ENCODE data around the gene ZNF205. TPM values are rescaled to one million over a fixed set of nuclear protein-coding genes. Genes with fewer than 3 reads are reported as not detected.

The ZNF205 gene
- total RNA-seq, 1 experiment from 2014 or later, result 17.0 TPM

DNA sequence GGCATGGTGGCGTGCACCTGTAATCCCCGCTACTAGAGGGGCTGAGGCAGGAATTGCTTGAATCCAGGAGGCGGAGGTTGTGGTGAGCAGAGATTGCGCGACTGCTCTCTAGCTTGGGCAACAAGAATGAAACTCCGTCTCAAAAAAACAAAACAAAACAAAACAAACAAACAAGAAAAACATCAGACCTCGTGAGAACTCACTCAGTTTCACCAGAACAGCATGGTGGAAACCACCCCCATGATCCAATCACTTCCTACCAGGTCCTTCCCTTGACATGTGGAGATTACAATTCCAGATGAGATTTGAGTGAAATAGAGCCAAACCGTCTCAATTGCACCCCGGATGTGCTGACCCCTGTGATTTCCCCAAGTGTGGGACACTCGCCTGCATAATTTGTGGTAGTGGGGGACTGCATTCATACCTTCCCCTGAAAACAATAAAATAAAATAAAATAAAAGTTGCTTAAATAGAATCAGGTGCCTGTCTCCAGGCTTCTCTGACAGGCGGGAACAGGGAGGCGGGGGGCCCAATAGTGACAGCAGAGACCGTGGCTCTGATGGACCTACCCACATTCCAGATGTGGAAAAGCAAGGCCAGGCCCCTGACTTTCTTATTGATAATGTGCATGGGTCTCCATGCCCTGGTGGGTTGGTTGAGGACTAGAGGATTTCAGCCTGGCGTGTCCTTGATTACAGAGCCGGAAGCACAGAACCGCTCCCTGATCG lies 26.4 kb upstream of the ZNF205 start:
- CTCF ChIA-PET, result no interaction called here
- H3K4me2 ChIP-seq (ENCODE audit: low read length), result no peak overlapping the region

More for the DNA sequence above, 26.4 kb upstream of the ZNF205 start:
- Histone ChIP-seq H3K36me3 (ENCODE audit: control insufficient read depth in 1 of 2, insufficient read depth in 2 of 2, low read length in 2 of 2) (no peaks in the 10 kb centered on the region), H3K9me3 (ENCODE audit: control insufficient read depth in 1 of 2, insufficient read depth in 1 of 2, low read depth in 1 of 2, low read length in 2 of 2) (no peaks in the 10 kb centered on the region), H3K9me2 (ENCODE audit: insufficient read depth) (no peaks in the 10 kb centered on the region), H3K27me3 (ENCODE audit: insufficient read depth, low read length) (no peaks in the 10 kb centered on the region), H3K27ac (ENCODE audit: low read depth, low read length) (no peak overlapping the region), H4K20me1 (ENCODE audit: insufficient read depth) (no peaks in the 10 kb centered on the region), H3K4me1 (ENCODE audit: control insufficient read depth in 1 of 2, insufficient read depth in 2 of 2, low read length in 2 of 2) (no peaks in the 10 kb centered on the region), H3K4me3 (replicated peaks in 1 of 2; ENCODE audit: low read depth in 1 of 2, low read length in 2 of 2) (no peak overlapping the region), H2AFZ (ENCODE audit: low read depth, low read length, poor library complexity, severe bottlenecking) (no peak overlapping the region), H3K79me2 (ENCODE audit: insufficient read depth, low read length) (no peaks in the 10 kb centered on the region), H3K9ac (ENCODE audit: low read length) (no peak overlapping the region)
- DNase-seq (ENCODE audit: low read depth, low spot score), result no peak
- intact Hi-C loops (cut with micrococcal nuclease), result no loop called here
- RAD21 ChIA-PET (ENCODE audit: low non-redundant PET in 1 of 2, low total read pairs in 2 of 2, uncharacterized antibody in 2 of 2, unreplicated experiment in 2 of 2), result no interaction called here
- POLR2A ChIA-PET, result no interaction called here
- no TSS peak for BruUV-seq (replicated peaks)
- TF ChIP-seq, protein P1, sequence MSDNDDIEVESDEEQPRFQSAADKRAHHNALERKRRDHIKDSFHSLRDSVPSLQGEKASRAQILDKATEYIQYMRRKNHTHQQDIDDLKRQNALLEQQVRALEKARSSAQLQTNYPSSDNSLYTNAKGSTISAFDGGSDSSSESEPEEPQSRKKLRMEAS (IDR thresholded peaks at IDR 0.05), result no peak
- TF ChIP-seq EZH2 (IDR thresholded peaks at IDR 0.05) (no peak), POLR2A (IDR thresholded peaks at IDR 0.05; ENCODE audit: borderline replicate concordance, extremely low read depth, insufficient read depth, insufficient read length) (no peak), ZFX (IDR thresholded peaks at IDR 0.05) (no peak), CBX3 (IDR thresholded peaks at IDR 0.05; ENCODE audit: low read depth) (no peak), TCF7L2 (IDR thresholded peaks at IDR 0.05; ENCODE audit: borderline replicate concordance, extremely low read depth, insufficient read depth, insufficient read length) (no peak), FOSL1 (IDR thresholded peaks at IDR 0.05; ENCODE audit: low read depth) (no peak), RAD21 (IDR thresholded peaks at IDR 0.05; ENCODE audit: low read depth) (no peak), SP1 (IDR thresholded peaks at IDR 0.05; ENCODE audit: low read depth) (no peak), ELF1 (IDR thresholded peaks at IDR 0.05; ENCODE audit: borderline replicate concordance, low read depth) (no peak)
- TF ChIP-seq, protein P2, sequence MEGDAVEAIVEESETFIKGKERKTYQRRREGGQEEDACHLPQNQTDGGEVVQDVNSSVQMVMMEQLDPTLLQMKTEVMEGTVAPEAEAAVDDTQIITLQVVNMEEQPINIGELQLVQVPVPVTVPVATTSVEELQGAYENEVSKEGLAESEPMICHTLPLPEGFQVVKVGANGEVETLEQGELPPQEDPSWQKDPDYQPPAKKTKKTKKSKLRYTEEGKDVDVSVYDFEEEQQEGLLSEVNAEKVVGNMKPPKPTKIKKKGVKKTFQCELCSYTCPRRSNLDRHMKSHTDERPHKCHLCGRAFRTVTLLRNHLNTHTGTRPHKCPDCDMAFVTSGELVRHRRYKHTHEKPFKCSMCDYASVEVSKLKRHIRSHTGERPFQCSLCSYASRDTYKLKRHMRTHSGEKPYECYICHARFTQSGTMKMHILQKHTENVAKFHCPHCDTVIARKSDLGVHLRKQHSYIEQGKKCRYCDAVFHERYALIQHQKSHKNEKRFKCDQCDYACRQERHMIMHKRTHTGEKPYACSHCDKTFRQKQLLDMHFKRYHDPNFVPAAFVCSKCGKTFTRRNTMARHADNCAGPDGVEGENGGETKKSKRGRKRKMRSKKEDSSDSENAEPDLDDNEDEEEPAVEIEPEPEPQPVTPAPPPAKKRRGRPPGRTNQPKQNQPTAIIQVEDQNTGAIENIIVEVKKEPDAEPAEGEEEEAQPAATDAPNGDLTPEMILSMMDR (IDR thresholded peaks at IDR 0.05 in 2 of 3, conservative IDR thresholded peaks at IDR 0.05 in 1 of 3; ENCODE audit: borderline replicate concordance in 1 of 3, insufficient read depth in 1 of 3, low read depth in 2 of 3, low read length in 2 of 3), result no peak
- ATAC-seq, result no peak
